Activated T-cell treated with anti-CD3 and anti-CD28 coated beads for 48 hours (primary cell): ENCODE results near the gene CCDC121.

Experiments
- DNase-seq: peaks from one replicate; pipeline ENCODE4 v3.0.0-alpha.2; 2020; ENCODE audit warnings: low read depth

The CCDC121 gene

GRCh38 chr2:27582129-27582694 lies 46.6 kb downstream of the CCDC121 start:
- no peak for DNase-seq

GRCh38 chr2:27581417-27582128 lies 47.2 kb downstream of the CCDC121 start:
- DNase-seq, result no peak
